Measurements from ENCODE around the gene ZRANB1. TPM values are rescaled to one million over a fixed set of nuclear protein-coding genes. Genes with fewer than 3 reads are reported as not detected.

Gene ZRANB1
- total RNA-seq, 2 donors from 2014 or later, result 26.0 to 26.9 TPM

DNA sequence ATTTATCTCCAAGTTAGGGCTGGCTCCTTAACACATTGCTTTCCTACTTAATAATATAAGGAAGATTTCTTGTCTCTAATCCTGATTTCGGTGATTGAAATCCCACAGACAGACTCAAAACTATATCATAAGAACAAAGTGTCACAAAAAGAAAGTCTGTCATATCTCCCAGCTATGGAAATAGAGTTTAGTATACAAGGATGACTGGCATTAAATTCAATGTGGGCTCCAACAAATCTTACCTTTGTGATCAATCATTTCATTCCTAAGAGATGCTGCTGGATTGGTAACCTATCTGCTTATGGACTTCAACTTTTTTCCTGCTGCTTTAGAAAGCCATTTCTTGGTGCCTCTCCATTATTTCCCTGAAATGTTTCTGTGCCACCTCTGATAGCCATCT, 39.5 kb upstream of the ZRANB1 start:
- TF ChIP-seq, protein P1, sequence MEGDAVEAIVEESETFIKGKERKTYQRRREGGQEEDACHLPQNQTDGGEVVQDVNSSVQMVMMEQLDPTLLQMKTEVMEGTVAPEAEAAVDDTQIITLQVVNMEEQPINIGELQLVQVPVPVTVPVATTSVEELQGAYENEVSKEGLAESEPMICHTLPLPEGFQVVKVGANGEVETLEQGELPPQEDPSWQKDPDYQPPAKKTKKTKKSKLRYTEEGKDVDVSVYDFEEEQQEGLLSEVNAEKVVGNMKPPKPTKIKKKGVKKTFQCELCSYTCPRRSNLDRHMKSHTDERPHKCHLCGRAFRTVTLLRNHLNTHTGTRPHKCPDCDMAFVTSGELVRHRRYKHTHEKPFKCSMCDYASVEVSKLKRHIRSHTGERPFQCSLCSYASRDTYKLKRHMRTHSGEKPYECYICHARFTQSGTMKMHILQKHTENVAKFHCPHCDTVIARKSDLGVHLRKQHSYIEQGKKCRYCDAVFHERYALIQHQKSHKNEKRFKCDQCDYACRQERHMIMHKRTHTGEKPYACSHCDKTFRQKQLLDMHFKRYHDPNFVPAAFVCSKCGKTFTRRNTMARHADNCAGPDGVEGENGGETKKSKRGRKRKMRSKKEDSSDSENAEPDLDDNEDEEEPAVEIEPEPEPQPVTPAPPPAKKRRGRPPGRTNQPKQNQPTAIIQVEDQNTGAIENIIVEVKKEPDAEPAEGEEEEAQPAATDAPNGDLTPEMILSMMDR (conservative IDR thresholded peaks at IDR 0.05), result no peak
- WGBS, 2 experiments (ENCODE audit: insufficient coverage in 1 of 2, insufficient read length in 1 of 2), result 100% methylated on average over 1 of the region's 1 CpG; no CpG with 5 or more reads in 1 of the 2 experiments
- DNase-seq, result no peak
- Histone ChIP-seq H3K9me3 (ENCODE audit: control insufficient read depth, low read length) (no peaks in the 10 kb centered on the region), H3K36me3 (ENCODE audit: control insufficient read depth, insufficient read depth, low read length) (no peaks in the 10 kb centered on the region), H3K27me3 (ENCODE audit: control insufficient read depth, insufficient read depth, low read length, poor library complexity, severe bottlenecking) (no peaks in the 10 kb centered on the region), H3K4me3 (ENCODE audit: low read length) (no peak overlapping the region), H3K9ac (ENCODE audit: extremely low read depth, low read length, poor library complexity, severe bottlenecking) (no peak overlapping the region), H3K4me1 (ENCODE audit: control insufficient read depth, insufficient read depth, low read length) (no peaks in the 10 kb centered on the region), H3K27ac (ENCODE audit: low read depth, low read length) (no peak overlapping the region)
- H3K9me3 Mint-ChIP-seq, result no peaks in the 10 kb centered on the region
- H3K4me3 Mint-ChIP-seq, result no peak overlapping the region
- H3K27me3 Mint-ChIP-seq (ENCODE audit: insufficient read depth), result no peaks in the 10 kb centered on the region
- peaks cover 5% of the 10 kb centered on the region for H3K4me1 Mint-ChIP-seq
- H3K36me3 Mint-ChIP-seq (ENCODE audit: low read depth), result no peaks in the 10 kb centered on the region
- H3K27ac Mint-ChIP-seq, result no peak overlapping the region

DNA sequence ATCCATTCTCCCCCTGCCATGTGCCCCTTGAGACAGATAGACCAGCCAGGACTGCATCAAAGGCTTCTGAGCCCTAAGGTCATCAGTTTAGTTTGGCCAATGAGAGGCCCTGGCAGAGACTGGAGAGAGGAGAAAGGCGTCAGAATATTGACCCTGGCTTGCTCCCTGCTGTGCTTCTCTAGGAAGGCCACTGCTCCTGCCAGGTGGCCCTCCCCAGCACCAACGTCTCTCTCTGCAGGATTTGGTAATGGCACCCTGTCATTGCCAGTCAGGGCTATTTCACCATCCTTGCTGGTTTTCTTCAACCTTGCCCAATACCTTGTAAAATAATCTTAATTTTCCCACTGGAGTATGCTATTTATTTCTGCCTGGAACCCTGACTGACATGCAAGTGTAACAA, 38.8 kb upstream of the ZRANB1 start:
- Mint-ChIP-seq H3K4me3 (no peak overlapping the region), H3K4me1 (peaks cover 5% of the 10 kb centered on the region), H3K9me3 (no peaks in the 10 kb centered on the region), H3K27ac (no peak overlapping the region), H3K36me3 (ENCODE audit: low read depth) (no peaks in the 10 kb centered on the region), H3K27me3 (ENCODE audit: insufficient read depth) (no peaks in the 10 kb centered on the region)
- TF ChIP-seq, protein P1 (conservative IDR thresholded peaks at IDR 0.05), result no peak
- H3K27ac ChIP-seq (ENCODE audit: low read depth, low read length), result no peak overlapping the region
- H3K9ac ChIP-seq (ENCODE audit: extremely low read depth, low read length, poor library complexity, severe bottlenecking), result no peak overlapping the region
- H3K4me3 ChIP-seq (ENCODE audit: low read length), result no peak overlapping the region
- 17 to 39% methylated on average over 1 to 2 of the region's 2 CpGs for WGBS, 2 experiments (ENCODE audit: insufficient coverage in 1 of 2, insufficient read length in 1 of 2)
- no peaks in the 10 kb centered on the region for H3K4me1 ChIP-seq (ENCODE audit: control insufficient read depth, insufficient read depth, low read length)
- no peaks in the 10 kb centered on the region for H3K27me3 ChIP-seq (ENCODE audit: control insufficient read depth, insufficient read depth, low read length, poor library complexity, severe bottlenecking)
- DNase-seq, result peak; percentile 57
- no peaks in the 10 kb centered on the region for H3K36me3 ChIP-seq (ENCODE audit: control insufficient read depth, insufficient read depth, low read length)
- H3K9me3 ChIP-seq (ENCODE audit: control insufficient read depth, low read length), result no peaks in the 10 kb centered on the region

DNA sequence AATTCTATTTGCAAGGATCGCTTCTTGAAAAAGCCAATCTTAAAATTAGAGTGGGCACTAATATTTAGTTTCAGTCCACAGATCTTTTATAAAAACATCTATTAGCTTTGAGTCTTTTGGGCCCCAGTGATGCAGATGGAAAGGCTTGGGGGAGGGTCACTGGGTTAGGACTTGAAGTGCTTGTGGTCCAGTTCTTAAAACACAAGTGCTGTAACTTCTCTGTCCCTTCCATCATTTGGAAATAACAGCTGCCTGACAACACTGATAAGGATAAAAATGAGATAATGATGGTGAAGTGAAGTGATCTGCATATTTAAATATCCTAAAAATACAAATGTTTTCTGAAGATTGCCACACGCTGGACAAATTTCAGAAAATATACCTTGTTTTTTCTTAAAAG, 37.1 kb upstream of the ZRANB1 start:
- Histone ChIP-seq H3K4me3 (ENCODE audit: low read length) (no peak overlapping the region), H3K9me3 (ENCODE audit: control insufficient read depth, low read length) (no peaks in the 10 kb centered on the region), H3K27ac (ENCODE audit: low read depth, low read length) (no peak overlapping the region), H3K36me3 (ENCODE audit: control insufficient read depth, insufficient read depth, low read length) (no peaks in the 10 kb centered on the region), H3K4me1 (ENCODE audit: control insufficient read depth, insufficient read depth, low read length) (no peaks in the 10 kb centered on the region), H3K27me3 (ENCODE audit: control insufficient read depth, insufficient read depth, low read length, poor library complexity, severe bottlenecking) (no peaks in the 10 kb centered on the region), H3K9ac (ENCODE audit: extremely low read depth, low read length, poor library complexity, severe bottlenecking) (no peak overlapping the region)
- Mint-ChIP-seq H3K4me3 (no peak overlapping the region), H3K4me1 (peaks cover 5% of the 10 kb centered on the region), H3K27ac (no peak overlapping the region), H3K36me3 (ENCODE audit: low read depth) (no peaks in the 10 kb centered on the region), H3K9me3 (no peaks in the 10 kb centered on the region), H3K27me3 (ENCODE audit: insufficient read depth) (no peaks in the 10 kb centered on the region)
- no peak for DNase-seq
- WGBS, 2 experiments (ENCODE audit: insufficient coverage in 1 of 2, insufficient read length in 1 of 2), result 93 to 100% methylated on average over 1 to 2 of the region's 2 CpGs
- TF ChIP-seq, protein P1 (conservative IDR thresholded peaks at IDR 0.05), result no peak
